Posterior cingulate gyrus (tissue), 11 donors: ENCODE results near the gene MYO5C.
"Not testable (repeated sequence)": the region's sequence is repeated elsewhere in the genome, so short reads cannot be mapped to it uniquely, and the experiment has no call there.

Experiments
- DNase-seq, 10 donors: peaks; one replicate each; pipeline versions ENCODE4 v3.0.0 to v3.0.0-alpha.2; 2020 to 2021; ENCODE audit warnings: mixed read lengths in 3 of 10
- intact Hi-C: fragments of 100-400 bp; cut with DNase I; formaldehyde crosslinking; loops from one replicate; pipeline ENCODE4 v1.15.1; 2023

The MYO5C gene

GRCh38 chr15:52181938-52182780 is 113.4 kb downstream of the MYO5C start:
- no peak for DNase-seq
- intact Hi-C loops: no loop called here

GRCh38 chr15:52180851-52181450 is 114.7 kb downstream of the MYO5C start:
- intact Hi-C loops: no loop called here
- peak in 1 of 10 donors; percentile 49 for DNase-seq

- peak in 3 of 10 donors; percentile 21 to 87 (median 73) for DNase-seq
- intact Hi-C loops: no loop called here
Measured at GRCh38 chr15:52180196-52180835, 115.3 kb downstream of the MYO5C start.

- peak; percentile 53 to 97 (median 80) for DNase-seq
- intact Hi-C loops: no loop called here
Measured at GRCh38 chr15:52179278-52180195, 116.1 kb downstream of the MYO5C start.

- DNase-seq: peak in 1 of 10 donors; percentile 81
- intact Hi-C loops: no loop called here
Measured at GRCh38 chr15:52178765-52179164, 116.8 kb downstream of the MYO5C start.

GRCh38 chr15:52172869-52173268 is 122.7 kb downstream of the MYO5C start:
- intact Hi-C loops: no loop called here
- DNase-seq: no peak

- peak in 1 of 10 donors; percentile 52 for DNase-seq
- intact Hi-C loops: no loop called here
Measured at GRCh38 chr15:52171807-52172206, 123.8 kb downstream of the MYO5C start.

GRCh38 chr15:52171386-52171785 is 124.2 kb downstream of the MYO5C start:
- intact Hi-C loops: no loop called here
- DNase-seq: peak in 1 of 10 donors; percentile 46

GRCh38 chr15:52170199-52170598 is 125.4 kb downstream of the MYO5C start:
- intact Hi-C loops, DNase-seq: not testable (repeated sequence)

- intact Hi-C loops, DNase-seq: not testable (repeated sequence)
Measured at GRCh38 chr15:52165494-52166131, 130.0 kb downstream of the MYO5C start.

- DNase-seq: no peak
- intact Hi-C loops: no loop called here
Measured at GRCh38 chr15:52164631-52165265, 130.9 kb downstream of the MYO5C start.

- intact Hi-C loops: no loop called here
- peak in 1 of 10 donors; percentile 62 for DNase-seq
Measured at GRCh38 chr15:52163321-52164190, 132.0 kb downstream of the MYO5C start.

- intact Hi-C loops: no loop called here
- DNase-seq: peak in 1 of 10 donors; percentile 51
Measured at GRCh38 chr15:52162876-52163275, 132.7 kb downstream of the MYO5C start.

- intact Hi-C loops: no loop called here
- DNase-seq: no peak
Measured at GRCh38 chr15:52162260-52162659, 133.3 kb downstream of the MYO5C start.

- DNase-seq: peak in 1 of 10 donors; percentile 63
- intact Hi-C loops: no loop called here
Measured at GRCh38 chr15:52161406-52161966, 134.1 kb downstream of the MYO5C start.

- intact Hi-C loops: no loop called here
- peak in 1 of 10 donors; percentile 65 for DNase-seq
Measured at GRCh38 chr15:52159645-52160044, 136.0 kb downstream of the MYO5C start.

GRCh38 chr15:52158084-52158765 is 137.4 kb downstream of the MYO5C start:
- intact Hi-C loops: no loop called here
- peak in 1 of 10 donors; percentile 44 for DNase-seq
